Dedifferentiated amniotic fluid mesenchymal stem cell (primary cell): Measurements from ENCODE around the gene ZBTB40.

Experiments used
- DNase-seq: peaks from one replicate; pipeline ENCODE4 v3.0.0-alpha.2; 2016; ENCODE audit errors: extremely low spot score

The ZBTB40 gene

GRCh38 chr1:22503721-22504410 lies 52.2 kb downstream of the ZBTB40 start:
- DNase-seq, result peak; percentile 45

DNA sequence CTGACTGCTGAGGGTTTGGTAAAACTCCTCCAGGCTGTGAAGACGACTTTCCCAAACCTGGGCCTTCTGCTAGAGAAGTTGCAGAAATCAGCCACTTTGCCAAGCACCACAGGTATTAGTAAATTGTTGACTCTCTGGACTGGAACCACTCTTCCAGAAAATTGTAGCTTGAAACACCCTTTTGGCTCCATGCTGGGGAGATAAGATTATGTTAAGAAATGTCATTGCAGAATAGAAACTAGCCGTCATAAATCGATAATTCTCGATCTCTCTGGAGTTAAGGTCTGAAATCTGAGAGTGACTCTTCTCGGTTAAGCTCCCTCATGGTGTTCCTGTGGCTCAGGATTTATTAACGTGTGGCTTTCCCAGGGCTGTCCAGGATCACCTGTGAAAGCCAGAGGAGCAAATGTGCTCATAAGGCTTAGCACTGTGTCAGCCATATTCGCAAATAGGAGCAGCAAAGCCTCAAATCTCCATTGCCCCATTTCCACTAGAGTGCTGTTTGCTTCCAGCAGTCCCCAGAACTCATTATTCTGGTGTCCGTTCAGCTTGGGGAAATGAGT lies 54.6 kb downstream of the ZBTB40 start:
- no peak for DNase-seq

- DNase-seq, result no peak
Measured at GRCh38 chr1:22507587-22507986, 55.9 kb downstream of the ZBTB40 start.

DNA sequence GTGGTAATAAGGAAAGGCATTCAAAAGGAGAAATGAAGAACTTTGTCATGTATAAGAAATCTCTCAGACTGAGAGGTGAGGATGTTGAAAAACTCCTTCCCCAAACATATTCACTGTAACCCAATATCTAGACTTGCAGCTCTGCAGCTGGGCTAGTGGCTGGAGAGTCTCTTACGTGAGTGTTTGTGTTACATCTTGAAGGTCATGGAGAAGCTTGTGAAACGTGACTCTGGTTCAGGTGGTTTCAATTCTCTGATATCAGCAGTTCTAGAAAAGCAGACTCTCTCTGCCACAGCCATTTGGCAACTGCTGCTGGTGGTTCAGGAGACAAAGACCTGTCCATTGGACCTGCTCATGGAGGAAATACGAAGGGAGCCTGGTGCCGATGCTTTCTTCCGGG lies 56.7 kb downstream of the ZBTB40 start:
- DNase-seq, result no peak

DNA sequence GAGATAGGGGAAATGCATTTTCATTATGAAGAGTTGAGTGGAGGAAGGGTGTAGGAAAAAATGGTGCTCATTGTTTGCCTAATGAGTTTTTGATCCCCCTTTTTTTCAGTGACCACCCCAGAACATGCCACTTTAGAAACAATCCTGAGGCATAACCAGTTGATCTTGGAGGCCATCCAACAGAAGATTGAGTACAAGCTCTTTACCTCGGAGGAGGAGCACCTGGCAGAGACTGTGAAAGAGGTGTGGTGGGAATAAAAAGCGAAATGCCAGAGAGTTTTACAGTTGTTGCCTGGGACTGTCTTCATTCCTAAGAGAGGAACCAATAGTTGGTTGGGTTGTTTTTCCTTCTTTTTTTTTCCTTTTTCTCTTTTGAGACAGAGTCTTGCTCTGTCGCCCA lies 57.3 kb downstream of the ZBTB40 start:
- no peak for DNase-seq

- no peak for DNase-seq
Measured at GRCh38 chr1:22509815-22510214, 58.2 kb downstream of the ZBTB40 start.

DNA sequence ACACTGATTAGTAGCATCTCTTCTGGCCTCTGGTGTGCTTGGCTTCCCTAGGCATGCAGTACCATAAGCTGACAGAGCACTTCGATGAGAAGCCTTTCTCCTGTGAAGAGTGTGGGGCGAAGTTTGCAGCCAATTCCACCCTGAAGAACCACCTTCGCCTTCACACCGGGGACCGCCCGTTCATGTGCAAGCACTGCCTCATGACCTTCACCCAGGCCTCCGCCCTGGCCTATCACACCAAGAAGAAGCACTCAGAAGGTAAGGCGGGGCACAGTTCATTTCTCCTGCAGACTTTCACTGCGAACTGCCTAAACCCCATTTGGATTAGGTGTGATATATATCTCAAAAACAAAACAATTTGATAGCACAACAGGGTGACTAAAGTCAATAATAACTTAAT lies 61.2 kb downstream of the ZBTB40 start:
- DNase-seq, result no peak

GRCh38 chr1:22516906-22517571 lies 65.4 kb downstream of the ZBTB40 start:
- no peak for DNase-seq

DNA sequence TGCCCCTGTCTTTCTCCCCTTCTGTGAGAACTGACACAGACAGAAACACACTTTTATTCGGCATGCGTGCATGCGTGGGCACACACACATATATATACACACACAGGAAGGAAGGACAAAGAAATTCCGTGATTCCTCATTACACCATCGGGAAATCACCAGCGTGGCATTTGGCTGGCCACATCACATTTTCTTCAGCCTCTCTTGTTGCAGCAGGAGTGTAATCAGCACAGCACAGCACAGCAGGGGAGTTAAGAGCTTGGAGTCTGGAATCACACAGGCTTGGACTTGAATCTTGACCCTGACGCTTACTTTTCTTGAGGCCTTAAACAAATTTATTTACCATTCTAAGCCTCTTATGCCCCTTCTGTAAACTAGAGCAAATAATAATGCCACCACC lies 66.3 kb downstream of the ZBTB40 start:
- DNase-seq, result no peak

DNA sequence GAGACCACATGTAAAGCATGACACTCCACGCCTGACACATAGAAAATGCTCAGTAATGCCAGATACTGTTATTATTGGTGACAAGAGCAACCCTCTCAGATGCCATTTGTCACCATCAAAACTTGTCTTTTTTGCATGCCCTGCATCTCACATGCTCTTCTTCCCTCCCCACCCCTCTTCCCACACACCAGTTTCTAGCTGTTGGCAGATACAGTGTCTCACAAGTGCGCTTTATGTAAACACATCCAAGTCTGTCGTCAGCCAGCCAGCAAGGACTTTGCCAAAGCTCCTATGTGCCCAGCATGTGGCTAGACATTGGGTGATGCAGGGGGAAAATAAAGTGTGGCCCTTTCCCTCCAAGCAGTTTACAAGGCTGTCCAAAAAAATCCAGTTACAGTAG lies 66.7 kb downstream of the ZBTB40 start:
- DNase-seq, result no peak

- DNase-seq, result no peak
Measured at GRCh38 chr1:22520871-22521270, 69.2 kb downstream of the ZBTB40 start.

GRCh38 chr1:22521692-22522091 lies 70.0 kb downstream of the ZBTB40 start:
- no peak for DNase-seq

GRCh38 chr1:22522221-22522743 lies 70.6 kb downstream of the ZBTB40 start:
- no peak for DNase-seq

DNA sequence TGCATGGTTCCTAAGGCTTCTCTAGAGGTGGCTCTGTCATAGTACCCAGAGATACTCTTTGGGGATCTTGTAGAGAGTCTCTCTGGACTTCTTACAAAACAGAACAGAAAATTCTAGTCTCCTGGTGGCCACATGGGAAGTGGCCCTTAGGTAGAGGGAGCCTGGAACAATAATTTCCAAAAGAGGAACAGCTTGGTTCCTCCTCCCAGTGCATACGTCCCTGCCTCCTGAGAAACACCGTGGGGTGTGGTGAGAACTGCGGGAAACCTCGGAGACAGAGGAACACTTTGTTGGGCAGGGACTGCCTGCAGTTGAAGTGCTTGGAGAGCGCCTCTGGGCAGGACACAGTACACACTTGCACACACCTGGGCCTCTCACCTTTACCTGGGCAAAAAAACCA lies 72.8 kb downstream of the ZBTB40 start:
- no peak for DNase-seq

DNA sequence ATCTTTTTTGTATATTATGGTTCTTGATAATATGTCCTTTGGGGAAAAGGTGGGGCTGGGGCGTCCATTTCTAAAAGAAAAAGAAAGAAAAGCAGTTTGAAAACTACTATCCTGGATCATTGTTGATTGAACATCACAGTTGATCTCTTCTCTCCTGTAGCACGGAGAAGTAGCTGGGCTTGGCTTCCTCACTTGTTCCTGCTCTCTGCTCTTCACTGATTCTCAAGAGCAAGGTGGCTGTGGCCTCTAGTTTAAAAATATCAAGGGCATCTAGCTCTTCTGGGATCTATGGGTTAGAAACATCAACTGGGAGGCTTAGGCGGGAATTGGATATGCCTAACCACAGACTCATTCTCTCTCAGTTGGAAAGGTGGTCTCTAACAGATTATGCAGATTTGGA lies 73.6 kb downstream of the ZBTB40 start:
- no peak for DNase-seq

GRCh38 chr1:22525646-22526045 lies 74.0 kb downstream of the ZBTB40 start:
- no peak for DNase-seq

DNA sequence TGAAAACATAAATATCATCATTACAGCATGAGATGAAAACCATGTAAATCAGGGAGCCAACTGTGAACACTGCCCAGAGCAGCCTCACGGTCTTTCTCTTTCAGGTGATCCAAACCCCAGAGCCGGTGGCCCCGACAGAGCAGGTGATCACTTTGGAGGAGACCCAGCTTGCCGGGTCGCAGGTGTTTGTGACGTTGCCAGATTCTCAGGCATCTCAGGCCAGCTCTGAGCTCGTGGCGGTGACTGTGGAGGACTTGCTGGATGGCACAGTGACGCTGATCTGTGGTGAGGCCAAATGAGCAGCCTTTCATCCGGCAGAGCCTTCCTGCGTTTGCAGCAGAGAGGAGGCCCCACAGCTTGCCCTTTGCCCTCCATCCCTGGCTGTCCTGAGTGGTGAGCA lies 74.4 kb downstream of the ZBTB40 start:
- DNase-seq, result no peak

GRCh38 chr1:22526677-22527076 lies 75.0 kb downstream of the ZBTB40 start:
- no peak for DNase-seq

DNA sequence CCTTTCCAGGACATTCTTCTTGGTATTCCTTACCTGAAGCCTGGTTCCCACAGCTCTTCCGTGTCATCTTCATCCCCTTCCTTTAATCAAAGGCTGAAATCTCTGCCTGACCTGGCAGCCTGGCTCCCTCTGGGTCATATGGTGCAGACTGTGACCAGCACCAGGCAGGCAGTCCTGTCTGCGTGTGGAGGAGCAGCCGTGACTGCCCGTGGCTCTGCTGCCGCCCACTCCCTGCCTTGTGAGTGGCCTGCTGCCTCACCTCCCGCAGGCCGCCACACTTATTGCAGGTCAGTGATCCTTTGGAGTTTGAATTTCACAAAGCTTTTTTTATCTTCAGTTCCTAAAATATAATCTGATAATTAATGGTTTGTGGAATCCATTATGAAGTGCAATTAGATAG lies 75.5 kb downstream of the ZBTB40 start:
- no peak for DNase-seq

DNA sequence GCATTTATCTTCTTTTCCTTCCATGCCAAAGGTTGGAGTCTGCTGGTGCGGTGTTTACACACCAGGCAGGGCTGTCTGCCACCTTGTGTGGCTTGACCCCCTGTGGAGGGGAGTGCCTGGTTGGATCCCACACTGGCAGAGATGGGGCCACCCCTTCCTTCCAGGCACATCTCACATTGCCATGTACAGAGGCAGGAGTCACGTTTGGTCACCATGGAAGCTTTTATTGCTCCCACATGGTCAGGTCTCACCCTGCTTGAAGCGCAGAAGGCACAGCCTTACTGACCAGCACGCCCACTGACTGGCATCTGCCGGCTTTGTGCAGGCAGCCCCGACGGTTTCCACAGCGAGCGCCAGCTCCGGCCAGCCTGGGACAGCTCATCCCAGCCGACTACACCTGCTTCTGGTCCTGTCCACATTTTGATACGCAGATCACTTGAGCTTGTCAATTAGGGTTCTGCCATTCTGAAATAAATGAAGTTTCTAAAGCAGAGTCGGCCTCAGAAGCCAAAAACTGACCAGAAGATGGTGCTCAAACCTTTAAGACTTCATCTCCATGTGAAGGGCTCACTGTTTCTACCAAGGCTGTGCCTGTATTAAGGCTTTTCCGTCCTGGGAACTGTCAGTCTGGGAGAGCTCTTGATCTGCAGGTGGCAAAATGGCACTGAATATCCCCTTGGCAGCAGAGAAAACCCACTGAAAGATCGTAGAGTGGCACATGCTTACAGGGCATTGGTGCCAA lies 76.1 kb downstream of the ZBTB40 start:
- DNase-seq, result no peak

DNA sequence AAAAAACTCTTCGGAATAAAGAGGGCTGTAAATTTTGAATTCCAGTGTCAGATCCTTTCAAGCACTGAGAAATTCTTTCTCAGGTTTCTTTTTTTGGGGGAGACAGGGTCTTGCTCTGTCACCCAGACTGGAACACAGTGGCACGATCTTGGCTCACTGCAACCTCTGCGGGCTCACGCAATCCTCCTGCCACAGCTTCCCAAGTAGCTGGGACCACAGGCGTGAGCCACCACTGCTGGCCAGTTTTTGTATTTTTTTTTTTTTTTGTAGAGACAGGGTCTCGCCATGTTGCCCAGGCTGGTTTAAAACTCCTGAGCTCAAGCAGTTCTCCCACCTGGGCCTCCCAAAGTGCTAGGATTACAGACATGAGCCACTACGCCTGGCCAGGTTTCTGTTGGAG lies 76.8 kb downstream of the ZBTB40 start:
- no peak for DNase-seq

GRCh38 chr1:22529901-22530621 lies 78.4 kb downstream of the ZBTB40 start:
- peak; percentile 53 for DNase-seq
